Endometrium (tissue), 2 donors: ENCODE measurements around the gene C4orf54.

Experiments used
- FAIRE-seq: peaks from 2 replicates; lab custom pipeline; 2012; peaks lifted over from hg19 to GRCh38; lab: Jason Lieb, UNC
- donor health status: control.
- donor health status: control.

The C4orf54 gene

GRCh38 chr4:99657798-99658197, at the start of gene C4orf54:
Gene C4orf54, minus strand, starts transcription at chr4:99657828. Its CDS starts 3,180 bp downstream, at chr4:99654648.
- no peak for FAIRE-seq

- FAIRE-seq, result no peak
These were observed 48.3 kb upstream of the C4orf54 start for GRCh38 chr4:99705891-99706290.

- no peak for FAIRE-seq
These were observed 39.2 kb upstream of the C4orf54 start for GRCh38 chr4:99696801-99697200.

DNA sequence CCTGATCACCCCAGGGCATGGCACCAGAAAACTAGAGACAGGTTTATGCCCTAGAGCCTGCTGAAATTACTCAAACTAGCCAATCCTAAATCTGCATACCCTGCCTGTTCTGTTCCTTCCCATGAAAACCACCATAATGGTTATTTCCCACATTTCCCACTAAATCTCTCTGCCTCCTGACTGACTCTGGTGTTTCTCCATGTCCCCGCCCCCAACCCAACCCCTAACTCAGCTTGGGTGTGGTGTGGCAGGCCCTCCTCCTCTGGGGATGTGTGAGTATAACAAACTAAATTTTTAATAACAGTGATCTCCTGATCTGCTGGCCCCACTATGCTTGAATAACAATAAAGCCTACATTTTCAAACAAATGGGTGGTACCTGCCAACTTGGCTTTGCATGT, 35.5 kb upstream of the C4orf54 start:
- FAIRE-seq, result no peak

DNA sequence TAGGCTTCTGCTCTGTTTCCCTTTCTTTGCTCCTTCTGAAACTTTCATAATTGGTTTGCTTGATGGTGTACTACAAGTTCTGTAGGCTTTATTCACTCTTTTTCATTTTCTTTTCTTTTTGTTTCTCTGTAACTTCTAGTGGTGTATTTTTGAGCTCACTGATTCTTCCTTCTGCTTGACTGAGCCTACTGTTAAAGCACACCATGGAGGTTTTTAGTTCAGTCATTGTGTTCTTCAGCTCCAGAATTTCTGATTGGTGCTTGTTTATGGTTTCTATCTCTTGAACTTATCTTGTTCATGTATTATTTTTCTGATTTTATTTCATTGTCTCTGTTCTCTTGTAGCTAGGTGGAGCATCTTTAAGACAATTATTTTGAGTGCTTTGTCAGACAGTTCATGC, 33.4 kb upstream of the C4orf54 start:
- FAIRE-seq, result no peak

GRCh38 chr4:99690472-99690871, 32.8 kb upstream of the C4orf54 start:
- no peak for FAIRE-seq

DNA sequence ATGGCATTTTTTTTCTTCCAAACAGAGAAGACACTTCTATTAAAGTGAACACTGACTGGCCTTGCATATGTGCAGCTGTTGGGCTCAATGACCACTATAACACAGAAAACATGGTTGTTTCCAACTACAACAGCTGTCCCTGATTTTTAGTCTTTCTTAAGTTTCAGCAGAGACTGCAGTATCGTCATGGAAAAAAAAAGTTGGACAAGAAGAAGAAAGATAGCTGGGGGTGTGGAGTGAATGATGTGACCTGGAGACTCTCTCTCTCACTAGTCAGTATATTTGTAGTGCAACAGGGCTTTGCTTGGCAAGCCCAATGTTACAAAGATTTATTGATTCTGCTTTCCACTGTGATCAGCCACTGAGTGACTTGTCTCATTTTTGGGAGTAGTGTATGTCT, 29.5 kb upstream of the C4orf54 start:
- FAIRE-seq, result no peak

GRCh38 chr4:99685234-99685633, 27.6 kb upstream of the C4orf54 start:
- FAIRE-seq, result no peak

DNA sequence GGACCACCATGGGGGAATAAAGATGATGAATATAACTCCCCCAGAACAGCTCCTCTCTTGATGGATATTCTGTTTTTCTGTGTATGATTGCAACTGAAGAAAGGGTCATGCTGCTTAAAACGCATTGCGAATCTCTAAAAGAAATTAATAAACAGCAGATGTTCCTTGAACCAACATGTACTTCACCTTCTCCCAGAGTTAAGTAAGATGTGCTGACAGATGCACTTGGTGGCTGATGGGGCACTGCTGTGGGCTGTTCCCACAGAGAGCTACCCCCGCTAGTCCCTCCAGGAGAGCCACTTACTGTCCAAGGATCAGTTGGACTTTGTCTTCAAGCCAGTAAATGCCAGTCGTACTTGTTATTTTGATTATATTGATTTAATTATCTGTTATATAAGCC, 26.3 kb upstream of the C4orf54 start:
- no peak for FAIRE-seq

- no peak for FAIRE-seq
These were observed 22.3 kb upstream of the C4orf54 start for GRCh38 chr4:99679976-99680375.

GRCh38 chr4:99679204-99679603, 21.6 kb upstream of the C4orf54 start:
- FAIRE-seq, result no peak

- no peak for FAIRE-seq
These were observed 19.5 kb upstream of the C4orf54 start for GRCh38 chr4:99677161-99677560.

DNA sequence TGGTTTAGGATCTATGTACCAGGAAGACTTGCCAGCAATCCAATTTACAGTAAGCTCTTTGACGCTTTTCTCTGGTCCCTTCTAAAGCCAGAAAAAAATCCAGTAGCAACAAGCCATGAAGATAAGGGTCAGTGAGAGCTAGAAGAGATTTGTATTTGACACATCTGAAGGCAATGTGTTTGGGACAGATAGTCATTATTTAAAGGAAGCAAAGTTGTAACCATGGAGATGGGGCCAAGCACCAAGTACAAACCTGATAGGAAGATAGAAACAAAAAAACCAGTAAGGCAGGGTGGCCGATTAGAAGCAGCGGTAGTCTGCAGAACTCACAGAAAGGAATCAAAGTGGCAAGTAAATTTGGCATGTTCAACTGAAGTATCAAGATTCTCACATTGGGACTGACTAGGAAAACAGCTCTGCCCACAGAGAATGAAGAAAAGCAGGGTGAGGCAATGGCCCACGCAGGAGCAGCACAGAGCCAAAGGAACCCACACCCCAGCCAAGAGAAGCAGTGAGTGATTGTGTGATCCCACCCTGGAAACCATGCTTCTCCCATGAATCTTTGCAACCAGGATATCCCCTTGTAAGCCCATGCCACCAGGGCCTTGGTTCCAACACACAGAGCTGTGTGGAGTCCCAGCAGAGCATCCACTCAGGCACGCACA, 12.9 kb upstream of the C4orf54 start:
- no peak for FAIRE-seq

GRCh38 chr4:99669084-99669483, 11.5 kb upstream of the C4orf54 start:
- FAIRE-seq, result no peak

GRCh38 chr4:99668472-99668871, 10.8 kb upstream of the C4orf54 start:
- no peak for FAIRE-seq

DNA sequence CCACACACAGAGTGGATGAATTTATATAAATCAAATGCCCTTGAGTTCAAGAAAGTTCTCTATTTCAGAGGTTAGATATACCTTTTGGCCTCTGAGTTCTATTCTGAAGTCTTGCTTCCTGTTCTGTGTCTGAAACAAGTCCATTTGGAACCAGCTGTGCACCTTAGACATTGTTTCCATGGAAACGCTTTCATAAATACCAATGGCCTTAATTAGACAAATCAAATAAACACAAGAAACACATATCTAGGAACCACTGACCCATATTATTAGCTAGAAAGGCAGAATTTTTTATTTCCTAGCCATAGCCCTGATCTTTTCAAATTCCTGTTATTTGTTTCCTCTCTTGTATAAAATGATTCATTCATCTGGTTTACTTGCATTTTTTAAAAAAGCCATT, 8.4 kb upstream of the C4orf54 start:
- FAIRE-seq, result no peak

DNA sequence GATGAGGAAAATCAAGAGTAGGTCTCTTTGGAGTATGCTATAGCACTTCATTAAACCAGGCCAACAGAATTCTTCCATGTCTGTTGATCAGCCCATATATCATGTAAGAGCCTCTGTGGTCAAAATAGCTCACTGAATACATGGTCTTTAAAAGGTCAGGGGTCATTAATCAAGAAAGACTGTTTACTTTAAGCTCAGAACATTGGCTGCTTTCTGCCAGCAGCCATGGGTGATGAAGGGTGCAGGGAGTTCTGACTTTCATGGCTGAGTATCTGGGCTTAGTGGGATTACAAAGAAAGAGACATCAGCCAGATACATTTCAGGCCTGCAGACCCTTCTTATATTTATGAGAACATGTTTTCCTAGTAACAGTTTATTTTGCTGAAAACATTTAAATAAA, 7.1 kb upstream of the C4orf54 start:
- FAIRE-seq, result no peak

GRCh38 chr4:99661907-99662306, 4.3 kb upstream of the C4orf54 start:
- no peak for FAIRE-seq

DNA sequence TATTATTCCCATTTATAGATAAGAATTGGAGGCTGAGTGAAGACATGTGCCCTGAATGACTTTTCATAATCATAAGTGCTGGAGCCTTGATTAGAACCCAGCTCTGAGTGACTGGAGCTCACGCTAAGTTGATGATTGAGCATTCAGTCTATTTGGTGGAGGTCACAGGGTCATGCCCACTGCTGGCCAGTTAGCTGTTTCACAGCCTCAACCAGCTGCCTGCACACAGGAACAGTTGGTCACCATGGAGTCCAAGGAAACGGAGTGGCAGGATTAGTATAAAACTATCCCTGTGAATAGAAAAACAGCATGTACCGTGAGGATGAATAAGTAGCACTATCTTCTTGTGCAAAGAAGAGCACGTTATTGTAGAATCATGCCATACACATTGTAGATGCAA, 1.0 kb upstream of the C4orf54 start:
- FAIRE-seq, result no peak

GRCh38 chr4:99655308-99656081, 2.1 kb downstream of the C4orf54 start:
- no peak for FAIRE-seq

- no peak for FAIRE-seq
These were observed 3.3 kb downstream of the C4orf54 start for GRCh38 chr4:99654361-99654761.

- FAIRE-seq, result no peak
These were observed 3.7 kb downstream of the C4orf54 start for GRCh38 chr4:99653916-99654315.

GRCh38 chr4:99652596-99653436, 4.8 kb downstream of the C4orf54 start:
- no peak for FAIRE-seq
